ENCODE results near the gene HOXA10. TPM values are rescaled to one million over a fixed set of nuclear protein-coding genes. Genes with fewer than 3 reads are reported as not detected.

Gene HOXA10
- total RNA-seq, 1 experiment from 2014 or later, result 19.6 TPM

GRCh38 chr7:27170426-27171324, 3.4 kb downstream of the HOXA10 start (continued):
- TF ChIP-seq YY1 (IDR thresholded peaks at IDR 0.05; ENCODE audit: extremely low read depth, insufficient replicate concordance, low read depth, low read length) (no peak), RAD21 (IDR thresholded peaks at IDR 0.05; ENCODE audit: low read depth) (no peak), ZNF274 (IDR thresholded peaks at IDR 0.05; ENCODE audit: low read depth, low read length) (no peak), POLR2A (IDR thresholded peaks at IDR 0.05; ENCODE audit: borderline replicate concordance, extremely low read depth, insufficient read depth, insufficient read length) (no peak), ATF3 (IDR thresholded peaks at IDR 0.05) (no peak), CTCF (IDR thresholded peaks at IDR 0.05 in 2 of 3, conservative IDR thresholded peaks at IDR 0.05 in 1 of 3; ENCODE audit: borderline replicate concordance in 1 of 3, insufficient read depth in 1 of 3, low read depth in 2 of 3, low read length in 2 of 3) (no peak), TCF7L2 (IDR thresholded peaks at IDR 0.05; ENCODE audit: borderline replicate concordance, extremely low read depth, insufficient read depth, insufficient read length) (no peak), MAX (IDR thresholded peaks at IDR 0.05) (no peak)
